Esophagus squamous epithelium (tissue), 5 donors: ENCODE results near the gene GPSM1. TPM values are rescaled to one million over a fixed set of nuclear protein-coding genes. Genes with fewer than 3 reads are reported as not detected.

Experiments
- DNase-seq: peaks from one replicate; lab custom pipeline; 2025; lab: John Stamatoyannopoulos, UW
- H3K27ac ChIP-seq, 4 donors: fragments of 200-600 bp; sonication (generic); one replicate each; pipeline ENCODE4 v1.5.1; 2016 to 2019; ENCODE audit warnings: mild to moderate bottlenecking in 1 of 4
- H3K27me3 ChIP-seq, 4 donors: fragments of 200-600 bp; sonication (generic); 1 replicate in 3 of 4; 2 replicates in 1 of 4; pipeline versions ENCODE4 v1.5.1 to v1.6.0; 2017 to 2021; ENCODE audit warnings: antibody characterized with exemption in 1 of 4
- H3K36me3 ChIP-seq, 3 donors: fragments of 200-600 bp; sonication (generic); one replicate each; pipeline ENCODE4 v1.5.1; 2016 to 2019
- H3K4me1 ChIP-seq, 3 donors: fragments of 200-600 bp; sonication (generic); one replicate each; pipeline ENCODE4 v1.5.1; 2017 to 2019
- H3K4me3 ChIP-seq, 4 donors: fragments of 200-600 bp; sonication (generic); 1 replicate in 3 of 4; 2 replicates in 1 of 4; pipeline ENCODE4 v1.5.1; 2016 to 2019; ENCODE audit warnings: mild to moderate bottlenecking in 2 of 4, moderate library complexity in 1 of 4
- H3K9me3 ChIP-seq, 3 donors: fragments of 200-600 bp; sonication (generic); one replicate each; pipeline ENCODE4 v1.5.1; 2016 to 2019
- POLR2A ChIP-seq, 4 donors: fragments of 450-650 bp; IDR thresholded peaks; one replicate each; pipeline ENCODE4 v1.6.1; 2017; ENCODE audit warnings: antibody characterized with exemption in 4 of 4, mild to moderate bottlenecking in 4 of 4, moderate library complexity in 3 of 4
- WGBS, 2 donors: methylation state at CpG; one replicate each; pipeline ENCODE4 v1.1.5; 2018; 5-methylcytosine and 5-hydroxymethylcytosine counted together
- intact Hi-C: fragments of 100-400 bp; cut with DNase I; formaldehyde crosslinking; loops from one replicate; pipeline ENCODE4 v1.15.0; 2022
- total RNA-seq, 4 donors: library from RNA; depleted of rRNA; stranded (reverse); fragments of >200 nt; gene quantifications; one replicate each; pipeline ENCODE4 v1.1.0, GENCODE V29; 2016
- TF ChIP-seq, protein P1 (sequence below), 6 experiments: fragments of 450-650 bp in 4 of 6; fragments of 200-600 bp in 2 of 6; sonication (generic) in 2 of 6; IDR thresholded peaks; one replicate each; pipeline ENCODE4 v1.5.1; 2016 to 2019; ENCODE audit warnings: antibody characterized with exemption in 6 of 6, mild to moderate bottlenecking in 4 of 6, moderate library complexity in 4 of 6
- donor health status: DM: yes; HTN: yes; CAD: no.

GPSM1 gene
- total RNA-seq, 4 donors from 2014 or later = 0.72 to 8.2 (median 1.9) TPM

DNA sequence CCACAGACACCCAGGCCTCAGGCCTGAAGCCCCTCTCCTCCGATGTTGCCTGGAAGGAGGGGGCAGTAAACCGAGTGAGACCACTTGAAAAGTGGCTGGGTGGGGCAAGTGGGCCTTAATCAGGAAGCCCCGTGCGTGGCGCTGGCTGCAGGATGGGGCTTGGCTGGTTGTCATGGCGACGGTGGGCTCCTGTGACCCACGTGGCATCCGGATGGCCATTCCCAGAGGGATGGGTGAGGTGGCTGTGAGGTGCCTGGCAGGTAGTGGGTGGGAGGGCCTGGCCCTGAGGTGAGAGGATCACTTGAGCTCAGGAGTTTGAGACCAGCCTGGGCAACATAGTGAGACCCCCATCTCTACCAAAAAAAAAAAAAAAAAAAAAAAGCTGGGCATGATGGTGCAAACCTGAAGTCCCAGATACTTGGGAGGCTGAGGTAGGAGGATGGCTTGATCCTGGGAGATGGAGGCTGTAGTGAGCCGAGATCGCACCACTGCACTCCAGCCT, 5.2 kb downstream of the GPSM1 start:
- Histone ChIP-seq H3K27ac (no peak overlapping the region), H3K4me1 (peaks cover 10 to 38% (median 14%) of the 10 kb centered on the region in 3 donors), H3K27me3 (peaks cover 0 to 10% (median 0%) of the 10 kb centered on the region in 4 donors), H3K4me3 (no peak overlapping the region), H3K36me3 (peaks cover 0 to 9% (median 0%) of the 10 kb centered on the region in 3 donors), H3K9me3 (no peaks in the 10 kb centered on the region)
- 65 to 81% methylated on average over 2 to 10 of the region's 11 CpGs for whole genome bisulfite sequencing, 2 donors
- DNase-seq = no peak
- intact Hi-C loops = no loop called here
- TF ChIP-seq, protein P1, sequence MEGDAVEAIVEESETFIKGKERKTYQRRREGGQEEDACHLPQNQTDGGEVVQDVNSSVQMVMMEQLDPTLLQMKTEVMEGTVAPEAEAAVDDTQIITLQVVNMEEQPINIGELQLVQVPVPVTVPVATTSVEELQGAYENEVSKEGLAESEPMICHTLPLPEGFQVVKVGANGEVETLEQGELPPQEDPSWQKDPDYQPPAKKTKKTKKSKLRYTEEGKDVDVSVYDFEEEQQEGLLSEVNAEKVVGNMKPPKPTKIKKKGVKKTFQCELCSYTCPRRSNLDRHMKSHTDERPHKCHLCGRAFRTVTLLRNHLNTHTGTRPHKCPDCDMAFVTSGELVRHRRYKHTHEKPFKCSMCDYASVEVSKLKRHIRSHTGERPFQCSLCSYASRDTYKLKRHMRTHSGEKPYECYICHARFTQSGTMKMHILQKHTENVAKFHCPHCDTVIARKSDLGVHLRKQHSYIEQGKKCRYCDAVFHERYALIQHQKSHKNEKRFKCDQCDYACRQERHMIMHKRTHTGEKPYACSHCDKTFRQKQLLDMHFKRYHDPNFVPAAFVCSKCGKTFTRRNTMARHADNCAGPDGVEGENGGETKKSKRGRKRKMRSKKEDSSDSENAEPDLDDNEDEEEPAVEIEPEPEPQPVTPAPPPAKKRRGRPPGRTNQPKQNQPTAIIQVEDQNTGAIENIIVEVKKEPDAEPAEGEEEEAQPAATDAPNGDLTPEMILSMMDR (IDR thresholded peaks at IDR 0.05) = no peak
- TF ChIP-seq POLR2A (IDR thresholded peaks at IDR 0.05) = no peak

DNA sequence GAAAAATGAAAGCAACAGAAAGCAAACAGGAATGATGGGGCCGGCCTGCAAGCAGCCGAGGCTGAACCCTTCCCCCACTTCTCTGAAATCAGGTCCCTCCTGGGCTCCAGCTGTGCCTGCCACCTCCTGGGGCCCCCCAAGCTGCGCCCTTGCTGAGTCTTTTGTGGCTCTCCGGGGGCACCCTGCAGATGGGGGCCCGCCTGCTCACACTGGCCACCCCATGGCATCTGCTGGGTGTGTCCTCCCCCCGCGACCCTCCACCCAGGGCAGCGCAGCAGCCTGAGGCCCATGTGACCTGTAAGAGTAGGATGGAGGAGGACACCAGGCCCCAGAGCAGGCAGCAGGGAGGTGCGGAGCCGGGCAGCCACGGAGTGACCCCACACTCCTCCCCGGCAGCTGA, 5.7 kb downstream of the GPSM1 start:
- TF ChIP-seq, protein P1 (IDR thresholded peaks at IDR 0.05) = no peak
- TF ChIP-seq POLR2A (IDR thresholded peaks at IDR 0.05) = no peak
- Histone ChIP-seq H3K36me3 (peaks cover 0 to 12% (median 0%) of the 10 kb centered on the region in 3 donors), H3K4me1 (peaks cover 5 to 33% (median 11%) of the 10 kb centered on the region in 3 donors), H3K4me3 (no peak overlapping the region), H3K27me3 (peaks cover 0 to 6% (median 0%) of the 10 kb centered on the region in 4 donors), H3K27ac (no peak overlapping the region), H3K9me3 (no peaks in the 10 kb centered on the region)
- intact Hi-C loops = no loop called here
- DNase-seq = no peak
- WGBS, 2 donors = 71 to 87% methylated on average over 3 to 5 of the region's 12 CpGs

DNA sequence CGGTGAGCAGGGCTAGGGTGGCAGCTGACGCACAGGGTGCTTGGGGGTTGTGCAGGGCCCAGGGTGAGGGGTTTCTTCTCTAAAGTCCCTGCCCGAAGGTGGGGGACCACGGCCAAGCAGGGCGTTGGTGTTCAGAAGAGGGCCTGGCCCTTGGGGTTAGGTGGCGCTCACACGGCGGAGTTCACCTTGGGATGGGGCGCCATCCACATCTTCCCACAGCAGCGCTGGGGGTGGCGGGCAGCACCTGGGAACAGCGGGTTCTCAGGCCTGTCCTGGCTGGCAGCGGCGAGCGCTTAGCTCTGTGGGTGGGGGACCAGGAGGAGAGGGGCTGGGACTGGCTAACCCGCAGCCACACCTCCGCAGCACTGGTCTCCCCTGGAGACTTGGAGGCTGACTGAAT, 6.1 kb downstream of the GPSM1 start:
- Histone ChIP-seq H3K27me3 (peaks cover 0 to 2% (median 0%) of the 10 kb centered on the region in 4 donors), H3K27ac (no peak overlapping the region), H3K36me3 (peaks cover 0 to 17% (median 0%) of the 10 kb centered on the region in 3 donors), H3K4me3 (no peak overlapping the region), H3K4me1 (peaks cover under 1 to 29% (median 7%) of the 10 kb centered on the region in 3 donors), H3K9me3 (no peaks in the 10 kb centered on the region)
- intact Hi-C loops = no loop called here
- WGBS, 2 donors = 97% methylated on average over 5 of the region's 17 CpGs; no CpG with 5 or more reads in 1 of the 2 donors
- DNase-seq = no peak
- no peak for TF ChIP-seq POLR2A (IDR thresholded peaks at IDR 0.05)
- TF ChIP-seq, protein P1 (IDR thresholded peaks at IDR 0.05) = no peak

DNA sequence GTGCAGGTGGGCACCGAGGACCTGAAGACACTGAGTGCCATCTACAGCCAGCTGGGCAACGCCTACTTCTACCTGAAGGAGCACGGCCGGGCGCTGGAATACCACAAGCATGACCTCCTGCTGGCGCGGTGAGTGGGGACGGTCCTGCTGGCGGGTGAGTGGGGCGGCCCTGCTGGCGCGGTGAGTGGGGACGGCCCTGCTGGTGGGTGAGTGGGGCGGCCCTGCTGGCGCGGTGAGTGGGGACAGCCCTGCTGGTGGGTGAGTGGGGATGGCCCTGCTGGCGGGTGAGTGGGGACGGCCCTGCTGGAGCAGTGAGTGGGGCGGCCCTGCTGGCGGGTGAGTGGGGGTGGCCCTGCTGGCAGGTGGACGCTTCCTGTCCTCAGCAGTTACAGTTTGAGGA, 7.2 kb downstream of the GPSM1 start:
- Histone ChIP-seq H3K27ac (no peak overlapping the region), H3K36me3 (peaks cover 0 to 24% (median 0%) of the 10 kb centered on the region in 3 donors), H3K4me1 (peaks cover 0 to 18% (median 0%) of the 10 kb centered on the region in 3 donors), H3K27me3 (no peaks in the 10 kb centered on the region), H3K4me3 (no peak overlapping the region), H3K9me3 (no peaks in the 10 kb centered on the region)
- TF ChIP-seq, protein P1 (IDR thresholded peaks at IDR 0.05) = no peak
- no peak for TF ChIP-seq POLR2A (IDR thresholded peaks at IDR 0.05)
- intact Hi-C loops = no loop called here
- no peak for DNase-seq
- WGBS, 2 donors = no CpG with 5 or more reads among the region's 21 CpGs

DNA sequence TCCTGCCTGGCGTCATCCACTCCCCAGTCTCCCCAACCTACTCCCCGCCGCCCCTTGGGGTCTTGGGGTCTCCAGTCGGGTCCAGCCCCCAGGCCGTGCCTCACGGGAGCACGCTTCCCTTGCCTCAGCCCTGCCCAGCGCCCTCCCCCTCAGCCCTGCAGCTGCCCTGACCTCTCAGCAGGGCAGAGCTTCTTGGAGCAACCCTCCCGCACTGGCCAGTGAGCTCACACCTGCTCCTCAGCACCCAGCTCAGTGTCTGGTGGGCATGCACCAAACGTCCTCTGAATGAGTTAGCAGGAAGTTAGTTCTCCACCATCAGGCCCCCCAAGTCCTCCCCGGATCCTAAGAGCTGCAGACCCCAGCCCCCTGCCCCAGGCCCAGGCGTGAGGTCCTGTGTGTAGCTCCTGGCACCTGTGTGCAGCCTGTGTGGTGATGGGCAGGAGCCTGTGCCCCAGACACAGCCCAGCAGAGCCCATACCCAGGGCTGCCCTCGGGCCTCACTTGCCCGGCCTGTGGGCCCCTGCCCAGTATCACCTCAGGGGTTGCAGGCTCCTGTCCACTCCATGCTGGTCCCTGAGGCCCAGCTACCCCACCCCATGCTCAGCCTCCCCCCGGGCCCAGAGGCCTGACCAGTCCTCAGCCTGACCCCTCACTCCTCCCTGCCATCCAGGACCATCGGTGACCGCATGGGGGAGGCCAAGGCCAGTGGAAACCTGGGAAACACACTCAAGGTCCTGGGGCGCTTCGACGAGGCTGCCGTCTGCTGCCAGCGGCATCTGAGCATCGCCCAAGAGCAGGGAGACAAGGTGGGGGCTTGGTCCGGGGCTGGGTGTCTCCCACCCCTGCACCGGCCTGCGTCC, 8.2 kb downstream of the GPSM1 start:
- Histone ChIP-seq H3K27ac (peak overlapping the region in 1 of 4 donors; percentile 39), H3K27me3 (no peaks in the 10 kb centered on the region), H3K4me3 (no peak overlapping the region), H3K9me3 (no peaks in the 10 kb centered on the region), H3K36me3 (peaks cover 0 to 24% (median 0%) of the 10 kb centered on the region in 3 donors), H3K4me1 (peaks cover 0 to 11% (median 0%) of the 10 kb centered on the region in 3 donors)
- TF ChIP-seq, protein P1 (IDR thresholded peaks at IDR 0.05) = no peak
- TF ChIP-seq POLR2A (IDR thresholded peaks at IDR 0.05) = no peak
- 81% methylated on average over 6 of the region's 26 CpGs; no CpG with 5 or more reads in 1 of the 2 donors for WGBS, 2 donors
- intact Hi-C loops = no loop called here
- no peak for DNase-seq
